ENCODE measurements around the gene NFAM1. TPM values are rescaled to one million over a fixed set of nuclear protein-coding genes. Genes with fewer than 3 reads are reported as not detected.

Gene NFAM1
- total and polyA plus RNA-seq, 2 of the 13 experiments (the other 11 are each of a cell fraction or from before 2014, with no cell fraction given), result 0.03 TPM; not detected in 1

GRCh38 chr22:42439021-42439567 lies 6.9 kb upstream of the NFAM1 start:
- POLR2A ChIA-PET, result no interaction called here

More at GRCh38 chr22:42439021-42439567, 6.9 kb upstream of the NFAM1 start:
- no TSS peak for BruUV-seq (replicated peaks)
- TF ChIP-seq, protein P1, sequence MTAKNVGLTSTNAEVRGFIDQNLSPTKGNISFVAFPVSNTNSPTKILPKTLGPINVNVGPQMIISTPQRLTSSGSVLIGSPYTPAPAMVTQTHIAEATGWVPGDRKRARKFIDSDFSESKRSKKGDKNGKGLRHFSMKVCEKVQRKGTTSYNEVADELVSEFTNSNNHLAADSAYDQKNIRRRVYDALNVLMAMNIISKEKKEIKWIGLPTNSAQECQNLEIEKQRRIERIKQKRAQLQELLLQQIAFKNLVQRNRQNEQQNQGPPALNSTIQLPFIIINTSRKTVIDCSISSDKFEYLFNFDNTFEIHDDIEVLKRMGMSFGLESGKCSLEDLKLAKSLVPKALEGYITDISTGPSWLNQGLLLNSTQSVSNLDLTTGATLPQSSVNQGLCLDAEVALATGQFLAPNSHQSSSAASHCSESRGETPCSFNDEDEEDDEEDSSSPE (CRISPR knock-in tag; IDR thresholded peaks at IDR 0.05), result no peak
- TF ChIP-seq SP5 (CRISPR knock-in tag; IDR thresholded peaks at IDR 0.05; ENCODE audit: borderline replicate concordance, low read depth), result no peak
- TF ChIP-seq, protein P2, sequence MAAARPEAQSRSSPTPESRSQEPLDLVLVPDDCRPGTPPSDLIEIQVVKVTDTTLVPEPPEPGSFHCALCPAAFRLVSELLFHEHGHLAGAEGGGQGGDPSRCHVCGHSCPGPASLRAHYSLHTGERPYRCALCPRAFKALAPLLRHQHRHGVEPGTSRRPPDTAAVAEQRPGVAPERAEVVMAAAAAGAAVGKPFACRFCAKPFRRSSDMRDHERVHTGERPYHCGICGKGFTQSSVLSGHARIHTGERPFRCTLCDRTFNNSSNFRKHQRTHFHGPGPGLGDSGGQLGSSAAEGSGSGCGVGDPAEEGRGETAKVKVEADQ (CRISPR knock-in tag; IDR thresholded peaks at IDR 0.05; ENCODE audit: borderline replicate concordance), result no peak
- TF ChIP-seq, protein P3, sequence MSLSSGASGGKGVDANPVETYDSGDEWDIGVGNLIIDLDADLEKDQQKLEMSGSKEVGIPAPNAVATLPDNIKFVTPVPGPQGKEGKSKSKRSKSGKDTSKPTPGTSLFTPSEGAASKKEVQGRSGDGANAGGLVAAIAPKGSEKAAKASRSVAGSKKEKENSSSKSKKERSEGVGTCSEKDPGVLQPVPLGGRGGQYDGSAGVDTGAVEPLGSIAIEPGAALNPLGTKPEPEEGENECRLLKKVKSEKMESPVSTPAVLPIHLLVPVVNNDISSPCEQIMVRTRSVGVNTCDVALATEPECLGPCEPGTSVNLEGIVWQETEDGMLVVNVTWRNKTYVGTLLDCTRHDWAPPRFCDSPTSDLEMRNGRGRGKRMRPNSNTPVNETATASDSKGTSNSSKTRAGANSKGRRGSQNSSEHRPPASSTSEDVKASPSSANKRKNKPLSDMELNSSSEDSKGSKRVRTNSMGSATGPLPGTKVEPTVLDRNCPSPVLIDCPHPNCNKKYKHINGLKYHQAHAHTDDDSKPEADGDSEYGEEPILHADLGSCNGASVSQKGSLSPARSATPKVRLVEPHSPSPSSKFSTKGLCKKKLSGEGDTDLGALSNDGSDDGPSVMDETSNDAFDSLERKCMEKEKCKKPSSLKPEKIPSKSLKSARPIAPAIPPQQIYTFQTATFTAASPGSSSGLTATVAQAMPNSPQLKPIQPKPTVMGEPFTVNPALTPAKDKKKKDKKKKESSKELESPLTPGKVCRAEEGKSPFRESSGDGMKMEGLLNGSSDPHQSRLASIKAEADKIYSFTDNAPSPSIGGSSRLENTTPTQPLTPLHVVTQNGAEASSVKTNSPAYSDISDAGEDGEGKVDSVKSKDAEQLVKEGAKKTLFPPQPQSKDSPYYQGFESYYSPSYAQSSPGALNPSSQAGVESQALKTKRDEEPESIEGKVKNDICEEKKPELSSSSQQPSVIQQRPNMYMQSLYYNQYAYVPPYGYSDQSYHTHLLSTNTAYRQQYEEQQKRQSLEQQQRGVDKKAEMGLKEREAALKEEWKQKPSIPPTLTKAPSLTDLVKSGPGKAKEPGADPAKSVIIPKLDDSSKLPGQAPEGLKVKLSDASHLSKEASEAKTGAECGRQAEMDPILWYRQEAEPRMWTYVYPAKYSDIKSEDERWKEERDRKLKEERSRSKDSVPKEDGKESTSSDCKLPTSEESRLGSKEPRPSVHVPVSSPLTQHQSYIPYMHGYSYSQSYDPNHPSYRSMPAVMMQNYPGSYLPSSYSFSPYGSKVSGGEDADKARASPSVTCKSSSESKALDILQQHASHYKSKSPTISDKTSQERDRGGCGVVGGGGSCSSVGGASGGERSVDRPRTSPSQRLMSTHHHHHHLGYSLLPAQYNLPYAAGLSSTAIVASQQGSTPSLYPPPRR (CRISPR knock-in tag; IDR thresholded peaks at IDR 0.05; ENCODE audit: borderline replicate concordance), result no peak
- TF ChIP-seq NFYC (CRISPR knock-in tag; IDR thresholded peaks at IDR 0.05), result no peak
- no peak for TF ChIP-seq ZNF331 (CRISPR knock-in tag; IDR thresholded peaks at IDR 0.05)
- TF ChIP-seq ARHGAP35 (CRISPR knock-in tag; IDR thresholded peaks at IDR 0.05; ENCODE audit: borderline replicate concordance), result no peak
- TF ChIP-seq SNAI1 (CRISPR knock-in tag; IDR thresholded peaks at IDR 0.05; ENCODE audit: borderline replicate concordance), result no peak
- no peak for TF ChIP-seq ZNF83 (CRISPR knock-in tag; IDR thresholded peaks at IDR 0.05; ENCODE audit: borderline replicate concordance)
- no peak for TF ChIP-seq THAP8 (CRISPR knock-in tag; IDR thresholded peaks at IDR 0.05; ENCODE audit: borderline replicate concordance)
- TF ChIP-seq KDM6A (CRISPR knock-in tag; IDR thresholded peaks at IDR 0.05; ENCODE audit: low read depth), result no peak
- no peak for TF ChIP-seq ZNF562 (CRISPR knock-in tag; IDR thresholded peaks at IDR 0.05; ENCODE audit: borderline replicate concordance)
- no peak for TF ChIP-seq AGO2 (optimal IDR thresholded peaks at IDR 0.05; ENCODE audit: low read depth, low read length)
- WGBS (ENCODE audit: low lambda C conversion rate), result 59% methylated on average over 13 of the region's 13 CpGs
- ATAC-seq, result no peak
- CTCF ChIA-PET (ENCODE audit: low intra/inter-chr PET ratio, low total read pairs), result no interaction called here
- Histone ChIP-seq H4K20me1 (ENCODE audit: insufficient read depth, low read length) (no peaks in the 10 kb centered on the region), H3K27ac (ENCODE audit: extremely low read length, insufficient read depth, low read length) (no peak overlapping the region), H3K4me2 (ENCODE audit: low read depth, low read length) (no peak overlapping the region), H3K36me3 (replicated peaks in 1 of 2; ENCODE audit: control insufficient read depth in 1 of 2, insufficient read depth in 2 of 2, low read length in 2 of 2) (no peaks in the 10 kb centered on the region), H3K4me3 (replicated peaks in 1 of 3; ENCODE audit: insufficient read depth in 1 of 3, low read depth in 2 of 3, low read length in 3 of 3) (no peak overlapping the region), H3K4me1 (ENCODE audit: insufficient read depth, low read length) (peaks cover 18% of the 10 kb centered on the region), H2AFZ (ENCODE audit: low read length) (no peak overlapping the region), H3K9ac (ENCODE audit: insufficient read depth, low read depth, low read length) (no peak overlapping the region), H3K27me3 (ENCODE audit: control insufficient read depth in 1 of 2, insufficient read depth in 2 of 2, low read length in 2 of 2) (peaks cover 1 to 53% of the 10 kb centered on the region in 2 experiments; a peak in 4 of 5 replicates), H3K9me3 (ENCODE audit: low read length) (no peaks in the 10 kb centered on the region), H3K79me2 (ENCODE audit: insufficient read depth, low read length) (no peaks in the 10 kb centered on the region)
- intact Hi-C loops (cut with micrococcal nuclease; ENCODE audit: unreplicated experiment) (loop anchor here (5.0 kb wide), 1 partner anchor 67 kb away; no protein-coding TSS in a partner anchor), in situ Hi-C loops (cut with HindIII; ENCODE audit: extremely low pct_ligation_motif_present, low pct_unique_long_range_greater_than_20kb) (loop anchor here (25.0 kb wide), 1 partner anchor 477 kb away; the partner anchor contains the start of genes SEPTIN3 and SMIM45)
- no peak for FAIRE-seq
- DNase-seq (ENCODE audit: low spot score), result no peak
